ENCODE results near the gene MRPS22.
"Not testable (repeated sequence)": the region's sequence is repeated elsewhere in the genome, so short reads cannot be mapped to it uniquely, and the experiment has no call there.

MRPS22 gene

GRCh38 chr3:139312959-139313358, 30.9 kb upstream of the MRPS22 start:
- FAIRE-seq = no peak

- no peak for FAIRE-seq
Observed at GRCh38 chr3:139313921-139314320, 29.9 kb upstream of the MRPS22 start.

- no peak for FAIRE-seq
Observed at GRCh38 chr3:139317215-139317614, 26.6 kb upstream of the MRPS22 start.

GRCh38 chr3:139317660-139318430, 26.0 kb upstream of the MRPS22 start:
- FAIRE-seq = no peak

- FAIRE-seq = no peak
Observed at GRCh38 chr3:139318431-139318816, 25.4 kb upstream of the MRPS22 start.

GRCh38 chr3:139318826-139319225, 25.0 kb upstream of the MRPS22 start:
- no peak for FAIRE-seq

DNA sequence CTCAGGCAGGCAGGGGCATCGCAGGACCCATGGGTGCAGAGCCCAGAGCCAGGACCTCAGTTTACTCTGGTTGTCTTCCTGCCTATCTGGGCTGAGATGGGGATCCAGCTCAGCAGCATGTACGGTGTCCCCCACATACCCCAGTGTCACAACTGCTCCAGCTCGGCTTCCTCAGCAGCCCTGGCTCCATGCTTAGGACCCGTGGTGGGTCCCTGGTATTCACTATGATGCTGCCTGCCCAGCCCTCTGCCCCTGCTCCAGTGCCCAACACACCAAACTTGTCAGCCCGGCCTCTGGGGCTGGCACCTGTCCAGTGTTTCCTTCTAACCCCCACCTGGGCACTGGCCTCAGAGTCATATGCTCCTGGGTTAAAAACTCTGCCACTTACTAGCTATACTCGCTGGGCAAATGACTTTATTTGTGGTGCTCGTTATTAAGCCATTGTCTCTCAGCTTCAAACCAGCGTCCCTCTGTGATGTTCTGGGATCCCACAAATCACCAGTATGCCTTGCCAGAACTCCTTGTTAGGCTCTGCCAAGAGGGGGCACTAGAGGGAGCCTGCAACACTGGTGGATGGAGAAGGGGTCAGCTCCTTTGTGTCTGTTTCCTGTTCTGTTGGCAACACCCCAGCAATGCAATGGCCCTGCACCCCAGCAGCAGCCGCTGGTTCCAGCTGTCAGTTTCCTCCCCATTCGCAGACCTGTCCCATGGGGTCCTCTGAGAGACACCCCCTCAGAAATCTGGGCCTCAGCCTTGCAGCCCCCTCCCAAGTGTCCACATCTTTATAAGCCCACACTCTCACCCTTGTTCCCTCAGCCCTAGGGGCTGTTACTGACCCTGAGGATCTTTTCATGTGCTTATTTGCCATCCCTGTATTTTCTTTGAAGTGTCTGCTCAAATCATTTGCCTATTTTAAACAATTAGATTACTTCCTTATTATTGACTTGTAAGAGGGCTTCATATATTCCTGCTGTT, 24.1 kb upstream of the MRPS22 start:
- FAIRE-seq = no peak

DNA sequence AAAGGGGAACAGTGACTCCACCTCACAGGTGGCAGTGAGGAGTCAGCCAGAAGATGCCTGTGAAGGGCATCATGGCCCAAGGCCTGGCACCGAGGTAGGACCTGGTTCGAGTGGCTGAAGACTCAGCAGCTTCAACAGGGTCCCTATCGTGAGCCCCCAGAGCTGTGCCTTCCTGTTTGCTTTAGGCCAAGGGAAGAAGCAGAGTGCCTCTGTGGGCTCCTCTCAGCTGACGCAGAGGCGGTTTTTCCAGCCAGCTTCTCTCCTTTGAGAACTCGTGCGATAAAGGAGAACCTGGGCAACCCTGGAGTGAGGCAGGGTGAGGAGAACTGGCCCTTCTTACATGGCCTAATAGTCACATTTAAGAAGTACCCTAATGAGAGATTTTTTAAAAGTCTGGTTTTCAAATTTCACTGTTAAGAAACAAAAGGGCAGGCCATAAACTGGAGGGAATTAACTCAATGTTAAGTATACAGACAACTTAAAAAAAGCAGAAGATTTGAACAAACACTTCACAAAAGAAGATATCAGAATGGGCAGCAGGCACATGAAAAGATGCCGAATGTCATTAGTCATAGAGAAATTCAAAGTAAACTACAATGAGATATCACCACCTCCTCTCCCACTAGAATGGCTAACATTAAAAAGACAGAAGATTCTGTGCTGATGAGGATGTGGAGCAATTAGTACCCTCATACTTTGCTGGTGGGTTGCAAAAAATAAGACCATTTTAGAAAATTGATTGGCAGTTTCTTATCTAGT, 23.1 kb upstream of the MRPS22 start:
- FAIRE-seq = no peak

- no peak for FAIRE-seq
Observed at GRCh38 chr3:139322346-139322745, 21.5 kb upstream of the MRPS22 start.

DNA sequence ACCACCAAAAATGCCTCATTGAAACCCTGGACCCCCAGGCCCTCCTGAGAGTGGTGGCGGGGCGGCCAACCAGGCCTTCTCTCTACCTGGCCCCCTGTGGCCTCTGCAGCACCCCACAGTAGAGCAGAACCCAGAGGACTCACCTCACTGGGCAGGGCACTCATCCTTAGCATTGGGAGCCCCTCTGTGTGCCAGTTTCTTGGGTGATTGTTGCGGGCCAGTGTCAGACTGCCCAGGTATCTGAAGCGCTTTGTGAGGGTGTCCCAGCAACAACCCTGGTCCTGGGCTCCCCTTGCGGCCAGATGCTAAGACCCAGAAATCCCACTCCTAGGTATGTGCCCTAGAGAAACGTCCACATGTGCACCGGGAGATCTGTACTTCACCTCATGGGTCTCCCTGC, 20.7 kb upstream of the MRPS22 start:
- no peak for FAIRE-seq

DNA sequence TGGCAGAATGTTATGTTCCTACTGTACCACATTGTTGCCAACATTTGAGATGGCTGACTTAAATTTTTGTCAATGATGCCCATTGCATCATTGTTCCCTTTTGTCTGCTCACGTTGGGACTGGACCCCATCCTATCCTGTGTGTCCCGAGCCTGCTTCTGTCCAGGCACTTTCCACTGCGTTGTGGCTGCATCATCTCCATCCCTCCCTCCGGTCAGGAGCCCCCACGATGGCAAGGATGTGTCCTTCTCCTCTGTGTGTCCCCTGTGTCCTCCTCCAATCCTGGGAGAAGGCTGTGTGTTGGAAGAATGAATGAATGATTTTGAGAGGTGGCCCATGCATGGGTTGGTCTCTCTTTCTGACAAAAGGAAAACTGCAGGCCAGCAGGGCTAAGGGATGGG, 19.4 kb upstream of the MRPS22 start:
- no peak for FAIRE-seq

DNA sequence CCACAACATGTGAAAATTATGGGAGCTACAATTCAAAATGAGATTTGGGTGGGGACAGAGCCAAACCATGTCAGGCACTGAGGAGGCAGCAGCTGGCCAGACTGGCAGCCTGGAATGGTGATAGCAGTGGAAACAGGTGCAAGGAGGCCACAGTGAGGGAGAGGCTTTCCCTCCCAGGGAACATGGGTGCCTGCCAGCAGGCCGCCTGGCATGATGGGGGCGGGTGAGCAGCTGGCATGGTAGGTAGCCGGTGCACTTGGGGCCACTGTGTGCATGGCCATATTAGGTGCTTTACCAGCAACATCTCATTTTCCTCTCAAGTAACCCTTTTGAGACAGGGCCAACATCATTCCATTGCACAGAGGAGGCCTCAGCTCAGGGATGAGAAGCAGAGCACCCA, 18.3 kb upstream of the MRPS22 start:
- no peak for FAIRE-seq

DNA sequence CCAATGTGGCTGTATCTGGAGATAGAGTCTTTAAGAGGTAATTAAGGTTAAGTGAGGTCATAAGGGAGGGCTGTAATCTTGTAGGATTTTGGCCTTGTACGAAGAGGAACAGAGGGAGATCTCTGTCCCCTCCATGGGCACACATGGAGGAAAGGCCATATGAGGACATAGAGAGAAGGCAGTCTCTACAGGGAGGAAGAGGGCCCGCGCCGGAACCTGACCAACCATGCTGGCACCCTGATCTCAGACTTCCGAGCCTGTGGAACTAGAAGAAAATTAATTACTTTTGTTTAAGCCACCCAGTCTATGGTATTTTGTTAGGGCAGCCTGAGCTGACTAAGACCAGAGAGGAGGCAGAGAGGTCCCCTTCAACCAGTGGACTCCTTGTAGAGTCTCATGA, 17.7 kb upstream of the MRPS22 start:
- no peak for FAIRE-seq

- no peak for FAIRE-seq
Observed at GRCh38 chr3:139326707-139327106, 17.1 kb upstream of the MRPS22 start.

DNA sequence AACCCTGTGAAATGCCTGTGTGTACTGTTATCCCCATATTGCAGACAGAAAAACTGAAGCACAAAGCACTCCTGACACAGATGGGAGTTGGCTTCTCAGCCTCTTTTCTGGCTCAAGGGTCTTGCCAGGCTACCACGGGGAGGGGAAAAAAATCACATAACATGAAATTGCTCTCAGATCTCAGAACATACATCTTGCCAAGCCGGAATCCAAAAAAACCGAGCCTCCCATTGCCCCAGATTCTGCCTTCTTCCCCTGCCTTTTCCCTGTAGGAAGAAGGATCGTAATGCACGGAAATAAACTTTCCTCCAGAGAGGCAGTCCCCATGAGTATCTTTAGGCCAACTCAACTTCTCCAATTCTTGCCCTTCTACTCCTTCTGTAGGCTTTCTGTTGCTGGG, 16.6 kb upstream of the MRPS22 start:
- no peak for FAIRE-seq

DNA sequence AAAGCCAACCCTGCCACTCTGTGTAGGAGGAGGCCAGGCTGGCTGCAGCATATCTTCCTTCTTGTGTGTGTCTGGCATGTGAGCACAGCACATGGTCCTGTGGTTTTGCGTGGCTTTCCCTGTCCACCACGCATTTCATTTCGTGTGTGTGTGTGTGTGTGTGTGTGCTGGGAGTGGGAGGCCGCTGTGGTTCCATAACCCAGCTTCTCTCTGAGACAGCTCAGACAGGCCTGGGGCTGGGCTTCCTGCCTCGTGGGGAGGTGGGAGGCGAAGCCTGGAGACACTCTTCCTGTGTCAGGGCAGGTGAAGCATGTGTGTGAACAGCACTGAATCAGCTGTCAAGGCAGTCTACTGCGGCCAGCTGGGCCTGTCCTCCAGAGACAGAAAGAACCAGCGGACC, 16.0 kb upstream of the MRPS22 start:
- FAIRE-seq = no peak

DNA sequence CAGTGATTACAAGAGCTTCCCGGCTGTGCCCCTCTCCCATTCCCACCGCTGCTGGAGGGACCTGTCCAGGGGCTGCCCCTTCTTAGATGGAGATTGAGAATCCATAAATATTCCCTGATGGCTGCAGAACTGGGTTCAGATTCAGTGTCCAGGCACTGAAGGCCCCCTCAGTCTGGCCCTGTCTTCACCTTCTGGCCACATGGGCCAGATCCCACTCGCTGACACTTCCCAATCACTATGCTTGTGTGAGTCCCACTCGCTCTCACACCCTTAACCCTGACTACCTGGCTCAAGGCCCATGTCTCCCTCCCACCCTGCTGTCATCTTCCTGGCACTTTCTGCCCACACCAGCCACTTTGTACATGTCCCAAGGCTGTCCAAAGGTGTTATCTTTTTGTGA, 15.5 kb upstream of the MRPS22 start:
- no peak for FAIRE-seq

GRCh38 chr3:139329364-139329850, 14.4 kb upstream of the MRPS22 start:
- no peak for FAIRE-seq

- no peak for FAIRE-seq
Observed at GRCh38 chr3:139332092-139332491, 11.7 kb upstream of the MRPS22 start.

DNA sequence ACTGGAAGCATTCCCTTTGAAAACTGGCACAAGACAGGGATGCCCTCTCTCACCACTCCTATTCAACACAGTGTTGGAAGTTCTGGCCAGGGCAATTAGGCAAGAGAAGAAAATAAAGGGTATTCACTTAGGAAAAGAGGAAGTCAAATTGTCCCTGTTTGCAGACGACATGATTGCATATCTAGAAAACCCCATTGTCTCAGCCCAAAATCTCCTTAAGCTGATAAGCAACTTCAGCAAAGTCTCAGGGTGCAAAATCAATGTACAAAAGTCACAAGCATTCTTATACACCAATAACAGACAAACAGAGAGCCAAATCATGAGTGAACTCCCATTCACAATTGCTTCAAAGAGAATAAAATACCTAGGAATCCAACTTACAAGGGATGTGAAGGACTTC, 9.1 kb upstream of the MRPS22 start:
- FAIRE-seq = not testable (repeated sequence)

DNA sequence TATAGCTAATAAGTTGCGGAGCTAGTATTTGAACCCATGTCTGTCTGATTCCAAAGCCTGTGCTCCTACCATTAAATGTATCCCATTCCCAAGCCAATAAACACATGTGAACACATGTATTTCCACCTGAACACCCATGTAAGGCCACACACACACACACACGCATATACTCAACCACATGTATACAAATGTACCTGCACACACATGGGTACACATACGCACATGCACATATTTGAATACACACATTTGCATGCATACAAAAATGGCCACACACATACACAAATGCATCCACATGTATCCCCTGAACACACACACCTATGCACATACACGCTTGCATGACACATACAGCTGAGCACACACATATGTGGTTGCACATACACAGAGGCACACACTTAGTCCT, 5.4 kb upstream of the MRPS22 start:
- FAIRE-seq = no peak

DNA sequence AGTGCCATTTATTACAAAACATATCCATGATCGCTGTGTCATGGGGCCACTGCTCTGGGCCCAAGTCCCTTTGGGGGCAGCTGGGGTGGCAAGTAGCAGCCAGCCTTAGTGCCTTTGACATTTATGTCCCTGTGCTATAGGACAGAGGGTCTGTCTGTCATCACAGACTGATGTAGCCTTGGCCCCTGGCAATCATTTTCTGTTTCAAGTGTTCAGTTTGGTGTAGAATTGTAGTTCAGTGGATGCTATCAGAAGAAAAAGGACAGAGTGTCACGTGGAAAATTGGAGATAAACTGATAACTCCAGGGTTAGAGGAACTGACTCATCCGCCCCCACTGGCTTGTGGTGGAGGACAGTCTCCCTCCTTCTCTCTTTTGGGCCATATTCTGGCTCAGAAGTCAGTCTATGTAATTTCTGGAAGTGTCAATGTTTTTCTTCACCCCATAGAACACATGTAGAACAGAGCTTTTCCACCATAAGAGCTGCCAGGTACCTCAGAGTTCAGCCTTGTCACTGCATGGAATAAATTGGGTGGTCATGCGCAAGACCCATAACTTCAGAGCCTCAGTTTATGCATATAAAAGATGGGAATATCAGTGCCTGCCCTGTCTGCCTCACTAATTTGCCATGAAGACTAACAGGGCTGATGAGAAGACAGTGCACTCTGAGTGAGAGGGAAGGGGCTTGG, 4.5 kb upstream of the MRPS22 start:
- FAIRE-seq = no peak

DNA sequence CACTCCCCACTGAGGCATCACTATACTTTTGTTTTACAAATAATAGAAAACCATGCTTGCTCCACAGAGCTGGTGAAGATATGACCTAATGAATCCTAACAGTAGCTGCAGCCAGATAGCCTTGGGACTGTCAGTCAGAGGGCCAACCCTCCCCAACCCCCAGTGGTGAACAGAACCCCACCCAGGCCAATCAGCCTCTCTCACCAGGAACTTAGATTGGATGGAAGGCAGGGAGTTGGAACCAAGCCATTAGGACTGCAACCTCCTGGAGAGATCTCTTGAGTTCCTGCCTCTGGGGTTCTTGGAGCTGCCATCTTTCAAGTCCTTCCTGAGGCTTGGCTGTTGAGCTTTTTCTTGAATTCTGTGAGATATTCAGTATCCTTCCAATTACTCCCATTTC, 3.0 kb upstream of the MRPS22 start:
- no peak for FAIRE-seq
